NCI-H748 treated with DMSO at 0.1 percent for 48 hours (cell line): ENCODE measurements around the gene BCL7C.

ENCODE experiments used
- DNase-seq: peaks from one replicate; lab custom pipeline; 2025; lab: John Stamatoyannopoulos, UW

BCL7C gene

DNA sequence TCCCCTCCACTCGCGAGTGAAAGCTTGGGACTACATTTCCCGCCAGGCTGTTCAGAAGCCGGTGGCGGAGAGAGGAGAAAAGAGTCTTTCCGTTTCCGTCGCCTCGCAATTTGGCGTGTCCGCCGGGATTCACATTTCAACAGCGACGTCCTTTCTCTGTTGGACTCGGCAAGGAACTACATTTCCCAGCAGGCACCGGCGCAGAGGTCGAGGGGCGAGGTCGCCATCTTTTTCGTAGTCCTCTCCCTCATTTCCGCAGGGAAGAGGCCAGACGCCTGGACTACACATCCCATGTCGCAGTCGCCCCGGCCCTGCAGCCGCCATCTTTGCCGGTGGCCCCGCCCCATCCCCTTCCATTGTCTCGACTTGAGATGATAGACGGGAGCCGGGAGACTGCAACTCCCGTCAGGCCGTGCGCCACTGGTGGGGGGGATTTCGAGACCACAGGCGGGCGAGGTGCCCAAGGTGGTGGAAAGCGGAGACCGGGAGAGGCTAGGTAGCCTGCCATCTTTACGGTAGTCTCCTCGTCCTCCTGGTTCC is 28.6 kb upstream of the BCL7C start:
- peak; percentile 94 for DNase-seq

DNA sequence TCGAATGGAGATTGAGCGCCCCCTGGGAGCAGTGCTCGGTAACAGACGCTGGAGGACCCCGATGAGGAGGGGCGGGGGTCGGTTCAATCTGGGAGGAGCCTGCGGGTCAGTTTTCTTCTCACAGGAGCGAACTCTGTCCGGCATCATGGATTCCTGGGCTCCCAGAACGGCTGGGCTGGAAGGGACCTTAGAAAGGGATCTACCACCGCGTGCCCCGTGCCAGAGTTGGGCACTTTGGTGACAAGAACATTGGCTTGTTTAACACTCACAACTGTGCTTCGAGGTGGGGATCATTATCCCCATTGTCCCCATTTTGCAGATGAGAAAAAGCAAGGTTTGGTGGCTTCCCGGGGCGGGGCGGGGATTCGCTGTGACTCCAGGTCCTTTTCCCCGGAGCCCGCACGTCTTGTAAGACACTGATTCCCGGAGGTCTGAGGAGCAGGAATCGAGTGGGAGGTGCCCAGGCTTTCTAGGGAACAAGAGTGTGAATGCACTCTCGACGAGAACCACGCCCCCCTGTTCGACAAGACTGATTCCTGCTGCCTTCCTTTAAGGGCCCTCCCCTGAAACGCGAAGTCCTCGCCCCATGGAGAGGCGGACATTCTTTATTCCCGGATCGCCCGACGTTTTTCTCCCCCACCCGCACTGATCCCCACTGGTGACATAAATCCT is 28.0 kb upstream of the BCL7C start:
- DNase-seq: peak; percentile 80

DNA sequence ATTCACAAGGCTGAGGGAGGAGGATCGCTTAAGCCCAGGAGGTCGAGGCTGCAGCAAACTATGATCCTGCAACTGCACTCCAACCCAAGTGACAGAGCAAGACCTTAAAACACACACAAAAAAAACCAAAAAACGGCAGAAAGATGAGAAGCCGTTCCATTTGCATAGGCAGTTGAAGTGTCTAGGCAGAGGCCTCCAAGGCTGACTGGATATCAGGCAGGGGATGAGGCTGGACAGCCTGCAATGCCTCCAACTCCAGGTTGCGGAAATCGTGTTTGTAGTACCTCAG is 27.5 kb upstream of the BCL7C start:
- no peak for DNase-seq

DNA sequence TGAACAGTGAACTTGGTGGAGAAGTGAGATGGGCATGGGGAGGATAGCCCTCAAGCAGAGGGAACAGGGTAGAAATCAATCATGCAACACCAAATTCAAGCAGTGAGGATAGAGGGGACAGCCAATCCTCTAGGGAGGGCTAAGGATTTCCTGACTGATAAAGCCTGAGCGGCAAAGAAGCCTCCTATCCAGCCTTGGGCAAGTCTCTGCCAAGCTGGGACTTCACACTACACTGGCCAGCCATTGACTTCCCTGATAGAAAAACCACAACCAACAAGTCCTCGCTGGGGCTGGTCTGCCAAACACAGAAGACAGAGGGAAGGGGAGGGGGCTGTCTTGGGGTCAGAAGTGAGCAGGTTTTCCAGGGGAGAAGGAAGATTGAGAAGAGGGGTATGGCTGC is 27.0 kb upstream of the BCL7C start:
- DNase-seq: no peak

DNA sequence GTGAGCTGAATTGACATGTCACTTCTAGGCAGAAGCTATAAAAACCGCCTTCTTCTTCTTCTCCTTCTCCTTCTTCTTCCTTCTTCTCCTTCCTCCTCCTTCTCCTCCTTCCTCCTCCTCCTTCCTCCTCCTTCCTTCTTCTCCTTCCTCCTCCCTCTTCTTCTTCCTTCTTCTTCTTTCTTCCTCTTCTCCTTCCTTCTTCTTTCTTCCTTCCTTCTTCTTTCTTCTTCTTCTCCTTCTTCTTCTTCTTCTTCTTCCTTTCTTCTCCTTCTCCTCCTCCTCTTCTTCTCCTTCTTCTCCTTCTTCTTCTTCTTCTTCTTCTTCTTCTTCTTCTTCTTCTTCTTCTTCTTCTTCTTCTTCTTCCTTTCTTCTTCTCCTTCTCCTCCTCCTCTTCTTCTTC is 24.7 kb upstream of the BCL7C start:
- DNase-seq: no peak

DNA sequence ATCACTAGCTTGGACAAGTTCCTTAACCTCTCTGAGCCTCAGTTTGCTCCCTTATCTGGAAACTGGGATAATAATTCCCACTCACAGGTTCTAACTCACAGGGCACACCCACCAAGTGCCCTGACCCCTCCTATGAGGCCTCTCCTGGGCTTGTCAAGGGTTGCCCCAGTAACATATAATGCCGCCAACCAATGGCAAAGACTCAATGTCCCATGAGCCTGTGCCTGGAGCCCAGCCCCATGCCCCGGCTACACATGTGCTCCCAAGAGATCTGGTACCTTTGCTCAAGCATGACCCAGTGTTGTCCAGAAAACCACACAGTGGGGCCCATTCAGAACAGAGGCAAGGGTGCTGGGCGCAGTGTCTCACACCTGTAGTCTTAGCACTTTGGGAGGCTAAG is 21.0 kb upstream of the BCL7C start:
- DNase-seq: no peak

DNA sequence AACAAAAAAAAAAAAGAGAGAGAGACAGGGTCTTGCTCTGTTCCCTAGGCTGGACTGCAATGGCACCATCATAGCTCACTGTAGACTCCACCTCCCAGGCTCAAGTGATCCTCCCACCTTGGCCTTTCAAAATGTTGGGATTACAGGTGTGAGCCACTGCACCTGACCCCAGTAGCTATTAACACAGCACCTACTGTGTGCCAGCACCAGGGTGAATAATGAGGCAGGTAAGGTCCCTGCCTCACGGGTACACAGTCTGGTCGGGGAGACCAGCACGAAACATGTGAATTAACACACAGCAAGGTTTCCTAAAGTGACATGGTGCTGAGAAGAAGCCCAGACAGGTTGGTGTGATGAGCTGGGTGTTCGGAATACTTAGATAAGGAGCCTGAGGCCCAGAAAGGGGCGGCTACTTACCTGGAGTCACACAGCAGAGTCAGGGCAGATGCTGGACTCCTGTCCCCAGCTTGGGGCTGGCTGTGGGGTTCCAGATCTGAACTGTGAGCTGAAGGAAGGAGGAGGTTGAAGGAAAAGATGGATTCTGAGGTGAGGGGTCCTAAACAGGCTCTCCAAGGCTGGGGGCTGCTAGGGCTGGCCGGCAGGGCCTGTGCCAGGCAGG is 19.0 kb upstream of the BCL7C start:
- DNase-seq: no peak

DNA sequence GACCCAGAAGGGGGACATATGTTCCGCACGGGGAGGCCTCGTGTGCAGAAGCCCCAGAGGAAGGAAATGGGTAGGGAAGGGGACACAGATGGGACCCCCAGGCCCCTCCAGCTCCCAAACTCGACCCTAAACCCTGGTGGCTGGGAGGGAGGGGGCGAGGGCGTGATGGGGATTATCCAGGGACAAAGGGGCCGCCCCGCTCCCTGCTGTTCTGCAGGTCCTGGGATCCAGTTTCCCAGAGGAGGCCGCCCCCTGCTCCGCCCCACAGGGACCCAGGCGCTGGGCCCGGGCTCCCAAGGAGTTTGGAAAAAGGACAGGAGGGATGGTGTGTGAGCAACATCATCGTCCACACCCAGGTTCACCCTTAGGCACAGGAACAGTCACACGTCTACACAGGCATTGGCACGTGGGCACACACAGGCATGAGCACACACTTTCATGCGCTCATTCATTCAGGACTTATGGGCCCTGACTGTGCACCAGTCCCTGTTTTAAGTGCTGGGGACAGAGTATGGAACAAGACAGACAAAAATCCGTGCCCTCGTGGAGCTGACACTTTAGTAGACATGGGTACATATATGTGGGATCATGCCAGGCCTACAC is 16.7 kb upstream of the BCL7C start:
- no peak for DNase-seq

DNA sequence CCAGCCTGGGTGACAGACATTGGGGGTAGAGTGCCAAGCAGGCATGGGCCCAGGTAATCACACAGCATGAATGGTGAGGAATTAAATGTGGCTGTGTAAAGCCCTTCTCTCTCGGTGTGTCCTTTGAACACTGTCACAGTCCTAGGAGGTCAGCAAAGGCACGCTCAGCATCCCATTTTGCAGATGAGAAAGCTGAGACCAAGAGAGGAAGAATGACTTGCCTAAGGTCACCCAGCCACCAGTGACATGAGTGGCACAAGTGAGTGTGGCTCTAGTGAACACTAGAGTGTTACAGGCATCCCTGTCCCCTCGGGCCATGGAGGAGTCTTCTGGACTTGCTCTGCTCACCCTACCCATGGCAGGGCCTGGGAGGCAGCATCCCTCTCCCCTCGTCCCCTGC is 13.2 kb upstream of the BCL7C start:
- DNase-seq: no peak

DNA sequence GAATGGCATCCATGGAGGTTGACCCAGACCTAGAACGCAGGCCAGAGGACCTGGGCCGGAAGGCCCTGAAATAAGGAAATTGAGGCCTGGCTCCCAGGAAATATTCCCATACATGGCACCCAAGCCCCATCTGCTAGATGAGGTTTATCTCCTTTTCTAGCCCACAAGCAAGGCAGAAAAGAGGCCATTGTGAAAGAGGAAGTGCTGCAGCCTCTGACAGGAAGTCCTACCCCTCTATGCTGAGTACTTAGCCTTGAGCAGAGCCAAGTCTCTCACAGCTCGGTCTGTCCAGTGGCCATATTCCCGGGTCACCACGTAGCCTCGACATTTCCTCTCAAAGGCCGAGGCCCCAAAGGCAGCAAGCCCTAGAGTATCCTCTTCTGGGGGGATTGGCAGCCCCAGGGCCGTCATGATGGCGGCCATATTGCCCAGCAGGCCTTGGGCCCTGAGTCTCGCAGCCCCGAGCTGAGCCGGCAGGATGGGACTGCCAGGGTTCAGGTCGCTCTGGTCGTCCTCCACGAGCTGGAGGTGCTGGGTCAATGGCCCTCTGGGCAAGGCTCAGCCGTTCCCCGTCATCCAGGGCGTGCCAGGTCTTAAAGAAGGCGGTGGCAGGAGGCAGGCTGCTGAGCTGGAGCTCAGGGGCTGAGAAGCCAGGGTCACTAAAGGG is 10.4 kb upstream of the BCL7C start:
- DNase-seq: no peak

DNA sequence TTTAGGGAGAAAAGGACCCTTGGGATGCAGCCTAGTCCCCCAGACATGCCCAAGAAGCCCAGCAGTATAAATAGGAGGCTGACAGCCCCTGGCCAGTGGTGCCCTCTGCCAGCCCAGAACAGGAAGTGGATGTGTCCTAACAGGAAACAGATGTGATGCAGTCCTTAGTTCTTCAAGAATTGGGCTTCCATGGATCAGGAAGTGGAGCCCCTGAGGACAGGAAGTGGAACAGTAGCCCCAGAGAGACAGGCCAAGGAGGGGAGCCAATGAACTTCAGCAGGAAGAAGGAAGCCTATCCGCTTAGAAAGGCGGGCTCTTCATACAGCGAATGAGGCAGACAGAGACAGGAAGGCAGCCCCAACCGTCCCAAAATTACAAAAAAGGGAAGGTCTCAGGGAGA is 9.7 kb upstream of the BCL7C start:
- no peak for DNase-seq

DNA sequence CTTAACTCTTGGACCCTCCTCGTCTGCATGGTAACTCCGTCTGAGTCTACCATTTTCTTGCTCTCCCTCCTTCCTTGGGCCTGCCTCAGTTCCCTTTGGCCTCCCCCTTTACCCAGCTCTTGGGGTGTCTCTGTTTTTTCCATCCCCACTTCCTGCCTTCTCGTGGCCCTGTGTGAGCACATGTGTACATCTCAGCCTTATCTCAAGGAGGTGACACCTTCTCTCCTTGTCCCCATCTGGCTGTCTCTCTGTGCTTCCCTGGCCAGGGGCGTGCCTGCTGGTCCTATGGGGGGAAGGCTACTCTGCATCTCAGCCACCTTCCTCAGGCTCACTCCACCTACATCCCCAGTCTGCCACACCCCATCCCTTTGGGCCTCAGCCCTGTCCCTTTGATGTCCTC is 9.1 kb upstream of the BCL7C start:
- DNase-seq: no peak

DNA sequence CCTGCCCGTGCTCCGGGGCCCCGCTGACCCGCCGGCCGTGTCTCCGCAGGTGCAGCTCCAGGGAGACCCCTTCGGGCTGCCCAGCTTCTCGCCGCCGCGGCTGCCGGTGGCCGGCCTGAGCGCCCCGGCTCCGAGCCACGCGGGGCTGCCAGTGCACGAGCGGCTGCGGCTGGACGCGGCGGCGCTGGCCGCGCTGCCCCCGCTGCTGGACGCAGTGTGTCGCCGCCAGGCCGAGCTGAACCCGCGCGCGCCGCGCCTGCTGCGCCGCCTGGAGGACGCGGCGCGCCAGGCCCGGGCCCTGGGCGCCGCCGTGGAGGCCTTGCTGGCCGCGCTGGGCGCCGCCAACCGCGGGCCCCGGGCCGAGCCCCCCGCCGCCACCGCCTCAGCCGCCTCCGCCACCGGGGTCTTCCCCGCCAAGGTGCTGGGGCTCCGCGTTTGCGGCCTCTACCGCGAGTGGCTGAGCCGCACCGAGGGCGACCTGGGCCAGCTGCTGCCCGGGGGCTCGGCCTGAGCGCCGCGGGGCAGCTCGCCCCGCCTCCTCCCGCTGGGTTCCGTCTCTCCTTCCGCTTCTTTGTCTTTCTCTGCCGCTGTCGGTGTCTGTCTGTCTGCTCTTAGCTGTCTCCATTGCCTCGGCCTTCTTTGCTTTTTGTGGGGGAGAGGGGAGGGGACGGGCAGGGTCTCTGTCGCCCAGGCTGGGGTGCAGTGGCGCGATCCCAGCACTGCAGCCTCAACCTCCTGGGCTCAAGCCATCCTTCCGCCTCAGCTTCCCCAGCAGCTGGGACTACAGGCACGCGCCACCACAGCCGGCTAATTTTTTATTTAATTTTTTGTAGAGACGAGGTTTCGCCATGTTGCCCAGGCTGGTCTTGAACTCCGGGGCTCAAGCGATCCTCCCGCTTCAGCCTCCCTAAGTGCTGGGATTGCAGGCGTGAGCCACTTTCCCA is 8.4 kb upstream of the BCL7C start:
- no peak for DNase-seq

DNA sequence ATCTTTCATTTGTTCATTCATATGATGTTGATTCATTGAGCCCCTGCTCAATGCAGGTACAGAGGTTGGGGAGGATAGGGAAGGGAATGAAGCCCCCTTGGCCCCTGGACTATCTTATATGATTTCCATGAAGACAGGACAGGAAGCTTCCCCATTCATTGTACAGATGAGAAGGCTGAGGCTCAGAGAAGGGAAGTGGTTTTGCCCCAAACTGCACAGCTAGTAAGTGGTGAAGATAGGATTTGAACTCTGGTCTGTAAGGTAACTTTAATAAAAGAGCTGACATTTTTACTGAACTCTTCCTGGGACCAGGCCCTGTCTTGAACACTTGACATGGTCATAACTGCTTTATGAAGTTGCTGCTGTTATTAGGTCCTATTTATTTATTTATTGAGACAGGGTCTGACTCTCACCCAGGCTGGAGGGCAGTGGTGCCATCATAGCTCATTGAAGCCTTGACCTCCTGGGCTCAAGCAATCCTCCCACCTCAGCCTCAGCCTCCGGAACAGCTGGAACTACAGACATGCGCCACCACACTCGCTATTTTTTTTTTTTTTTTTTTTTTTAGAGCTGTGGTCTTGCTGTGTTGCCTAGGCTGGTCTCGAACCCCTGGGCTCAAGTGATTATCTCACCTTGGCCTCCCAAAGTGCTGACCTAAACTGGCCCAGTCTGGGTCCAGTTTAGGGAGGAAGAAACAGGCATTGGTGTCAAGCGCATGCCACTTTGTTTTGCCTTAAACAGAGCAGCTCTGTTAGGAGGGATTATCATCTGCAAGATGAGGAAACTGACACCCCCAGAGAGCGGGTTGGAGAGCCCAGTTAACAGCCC is 7.5 kb upstream of the BCL7C start:
- no peak for DNase-seq

DNA sequence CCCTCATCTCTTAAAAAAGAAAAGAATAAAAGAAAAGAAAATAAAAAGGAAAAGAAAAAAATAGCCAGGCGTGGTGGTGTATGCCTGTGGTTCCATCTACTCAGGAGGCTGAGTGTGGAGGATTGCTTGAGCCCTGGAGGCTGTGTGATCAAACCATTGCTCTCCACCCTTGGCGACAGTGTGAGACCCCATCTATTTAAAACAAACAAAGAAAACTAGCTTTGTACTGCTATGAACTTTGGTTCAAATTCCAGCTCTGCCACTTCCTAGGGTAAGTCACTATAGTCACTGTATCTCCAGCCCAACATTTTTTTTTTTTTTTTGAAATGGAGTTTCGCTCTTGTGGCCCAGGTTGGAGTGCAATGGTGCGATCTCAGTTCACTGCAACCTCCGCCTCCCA is 6.7 kb upstream of the BCL7C start:
- DNase-seq: no peak

DNA sequence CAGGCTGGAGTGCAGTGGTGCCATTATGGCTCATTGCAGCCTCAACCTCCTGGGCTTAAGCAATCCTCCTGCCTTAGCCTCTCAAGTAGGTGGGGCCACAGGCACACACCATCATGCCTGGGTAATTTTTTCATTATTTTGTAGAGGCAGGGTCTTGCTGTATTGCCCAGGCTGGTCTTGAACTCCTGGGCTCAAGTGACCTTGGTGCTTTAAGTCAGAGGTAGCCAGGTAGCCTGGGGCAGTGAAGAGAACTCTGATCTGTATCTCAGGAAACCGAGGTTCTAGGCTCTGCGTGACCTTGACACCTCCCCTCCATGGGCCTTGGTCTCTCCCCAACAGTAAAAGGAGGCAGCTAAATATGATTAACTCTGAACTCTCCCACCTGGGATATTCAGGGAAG is 5.9 kb upstream of the BCL7C start:
- DNase-seq: no peak

DNA sequence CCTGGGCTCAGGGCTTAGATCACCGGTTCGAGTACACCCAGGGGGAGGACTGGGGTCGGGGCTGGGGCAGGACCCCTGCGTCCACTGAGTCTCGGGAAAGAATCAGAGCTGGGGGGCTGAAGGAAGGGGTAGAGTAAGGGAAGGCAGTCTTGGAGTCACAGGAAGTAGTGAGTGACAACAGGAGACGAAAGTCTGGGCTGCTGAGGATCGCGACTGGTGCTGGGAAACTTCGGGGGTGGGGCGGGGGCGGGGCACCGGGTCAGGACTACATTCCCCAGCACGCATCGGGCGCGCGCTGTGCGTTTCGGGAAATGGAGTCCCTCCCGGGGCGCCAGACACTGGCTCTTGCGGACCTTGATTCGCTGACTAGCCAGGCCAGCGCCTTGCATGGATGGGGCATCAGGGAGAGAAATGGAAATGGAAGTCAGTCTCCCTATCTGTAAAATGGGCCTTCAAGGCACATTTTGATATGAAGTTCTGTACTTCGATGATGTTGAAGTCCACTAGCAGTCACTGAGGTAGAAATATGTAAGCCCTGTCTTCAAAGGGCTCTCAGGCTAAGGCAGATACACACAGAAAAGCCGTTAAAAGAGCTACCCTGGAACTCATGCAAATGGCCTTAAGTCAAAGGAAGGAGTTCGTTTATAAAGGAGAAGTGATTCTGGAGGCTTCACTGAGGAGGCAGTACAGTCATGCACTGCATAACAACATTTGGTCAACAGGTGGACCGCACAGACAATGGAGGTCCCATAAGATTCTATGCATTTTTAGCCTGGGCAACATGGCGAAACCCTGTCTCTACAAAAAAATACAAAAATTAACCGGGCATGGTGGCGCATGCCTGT is 3.2 kb upstream of the BCL7C start:
- DNase-seq: no peak

DNA sequence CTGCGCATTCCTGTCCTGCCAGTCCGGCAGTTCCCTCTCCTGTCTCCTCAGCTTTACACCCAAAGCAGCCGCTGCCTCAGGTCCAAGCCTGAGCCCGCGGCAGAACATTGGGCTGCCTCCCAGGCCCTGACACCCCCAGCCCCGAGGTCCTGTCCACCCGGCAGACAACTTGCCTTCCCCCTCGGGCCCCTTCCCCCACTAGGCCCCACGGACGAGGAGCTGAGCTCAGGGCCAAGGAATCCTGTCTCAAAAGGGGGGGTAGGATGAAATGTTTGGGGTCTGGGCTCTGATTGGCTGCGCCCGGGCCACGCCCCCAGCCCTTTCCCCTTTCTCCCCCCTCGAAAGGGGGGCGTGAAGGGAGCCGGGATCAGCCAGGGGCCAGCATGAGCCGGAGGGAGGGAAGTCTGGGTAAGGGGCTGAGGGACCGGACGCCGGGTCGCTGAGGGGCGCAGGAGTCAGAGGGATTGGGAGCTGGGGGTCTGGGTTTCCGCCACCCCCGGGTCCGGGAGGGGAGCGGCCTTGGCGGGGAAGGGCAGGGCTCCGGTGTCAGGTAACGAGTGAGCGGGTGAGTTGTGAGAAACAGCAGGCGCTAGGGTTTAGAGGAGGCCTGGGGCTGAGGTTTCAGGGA is 2.5 kb upstream of the BCL7C start, which contains the start of gene CTF1:
Gene CTF1 (plus strand): TSS at position 354 of the 628 bp plus-strand sequence. CDS start 30 bp downstream, at position 384.
- DNase-seq: no peak

DNA sequence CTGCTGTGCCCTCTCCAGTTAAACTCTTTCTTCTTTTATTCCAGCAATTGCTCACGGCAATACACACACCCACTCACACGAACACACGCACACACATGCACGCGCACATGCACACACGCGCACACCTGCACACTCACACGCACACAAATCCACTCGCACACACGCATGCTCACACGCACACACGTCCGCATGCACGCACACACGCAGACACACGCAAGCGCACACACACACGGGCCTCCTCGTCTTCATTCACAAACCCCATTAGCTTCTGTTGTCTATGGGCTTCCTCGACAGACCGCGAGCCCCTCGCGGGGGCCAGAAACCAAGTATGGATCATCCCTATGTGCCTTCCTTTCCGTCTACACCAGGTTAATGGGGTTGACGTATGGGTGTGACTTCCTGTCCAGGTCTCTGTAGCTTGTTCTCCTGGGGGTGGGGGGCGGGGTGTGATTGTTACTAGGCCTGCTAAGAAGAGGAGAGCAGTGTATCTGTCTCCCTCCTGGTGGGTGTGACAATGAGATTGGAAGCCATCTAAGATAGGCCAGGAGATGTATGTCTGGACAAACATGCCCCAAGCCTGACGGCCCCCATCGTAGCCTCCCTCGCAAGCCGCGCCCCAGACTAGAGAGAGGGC is 1.9 kb upstream of the BCL7C start:
- DNase-seq: no peak
